SKM-1 treated with dmso at 0.1 percent for 144 hours (cell line): Measurements from ENCODE around the gene KRTAP10-3.

ENCODE experiments used
- DNase-seq: peaks from one replicate; lab custom pipeline; 2025; ENCODE audit not compliant: unreplicated experiment; lab: John Stamatoyannopoulos, UW

The KRTAP10-3 gene

GRCh38 chr21:44519346-44520325 is 39.0 kb downstream of the KRTAP10-3 start:
- DNase-seq: no peak

DNA sequence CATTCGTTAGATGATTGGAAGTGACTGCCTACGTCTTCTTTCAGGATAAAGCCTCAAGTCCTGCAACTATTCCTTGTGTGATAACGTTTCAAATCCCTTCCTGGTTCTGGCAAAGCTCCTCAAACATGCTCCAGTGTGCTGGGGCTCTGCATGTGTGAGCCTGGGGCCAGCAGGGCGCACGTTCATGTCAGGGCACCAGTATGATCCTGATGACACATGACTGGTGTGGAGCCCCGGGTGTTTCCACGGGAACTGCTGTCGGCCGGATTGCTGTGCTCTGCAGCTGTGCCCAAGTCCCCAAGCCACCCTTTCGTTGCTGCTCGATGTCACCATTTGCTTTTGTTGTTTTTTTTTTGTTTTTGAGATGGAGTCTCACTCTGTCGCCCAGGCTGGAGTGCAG is 39.9 kb downstream of the KRTAP10-3 start:
- no peak for DNase-seq

DNA sequence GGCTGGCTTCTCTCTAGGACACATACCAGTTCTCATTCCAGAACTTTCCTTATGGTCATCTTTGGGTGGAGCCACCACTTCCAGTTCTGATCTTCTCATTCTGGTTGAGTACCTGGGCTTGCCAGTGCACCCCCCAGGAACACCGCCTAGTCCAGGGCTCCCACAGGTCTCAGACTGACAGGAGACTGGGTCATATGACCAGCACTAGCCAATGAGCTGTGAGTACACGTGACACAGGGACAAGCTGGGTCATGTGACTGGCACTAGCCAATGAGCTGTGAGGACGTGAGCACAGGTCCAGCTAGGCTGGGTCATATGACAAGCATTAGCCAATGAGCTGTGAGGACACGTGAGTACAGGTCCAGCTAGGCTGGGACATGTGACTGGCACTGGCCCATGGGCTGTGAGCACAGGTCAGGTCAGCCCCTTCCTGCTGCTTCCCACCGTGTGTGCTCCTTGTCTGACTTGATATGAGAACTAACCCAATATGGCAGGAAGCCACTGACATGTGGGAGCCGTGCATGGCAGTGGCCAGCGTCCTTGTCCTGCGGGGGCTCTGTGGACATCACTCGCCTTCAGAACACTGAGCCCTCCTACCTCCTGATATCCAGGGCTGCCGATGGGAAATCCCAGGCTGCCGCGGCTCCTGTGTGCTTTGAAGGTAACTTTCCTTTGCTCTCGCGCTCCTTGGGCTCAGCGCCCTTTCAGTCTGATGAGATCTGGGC is 41.3 kb downstream of the KRTAP10-3 start:
- no peak for DNase-seq

DNA sequence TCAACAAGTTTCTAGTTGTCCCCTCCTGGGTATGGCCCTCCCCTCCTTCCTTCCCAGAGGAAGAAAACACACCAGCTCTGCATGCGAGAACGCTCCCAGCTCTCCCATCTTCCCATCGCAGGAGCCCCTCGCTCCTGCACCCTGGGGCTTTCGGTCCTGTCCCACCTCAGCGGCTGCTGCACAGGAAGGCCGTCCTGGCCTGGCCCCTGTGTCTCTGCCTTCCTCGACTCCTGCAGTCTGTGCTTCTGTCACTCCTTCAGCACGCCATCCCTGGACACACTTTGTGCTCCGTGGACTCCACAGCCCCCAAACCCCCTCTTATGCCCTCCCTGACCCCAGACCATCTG is 41.8 kb downstream of the KRTAP10-3 start:
- DNase-seq: no peak

DNA sequence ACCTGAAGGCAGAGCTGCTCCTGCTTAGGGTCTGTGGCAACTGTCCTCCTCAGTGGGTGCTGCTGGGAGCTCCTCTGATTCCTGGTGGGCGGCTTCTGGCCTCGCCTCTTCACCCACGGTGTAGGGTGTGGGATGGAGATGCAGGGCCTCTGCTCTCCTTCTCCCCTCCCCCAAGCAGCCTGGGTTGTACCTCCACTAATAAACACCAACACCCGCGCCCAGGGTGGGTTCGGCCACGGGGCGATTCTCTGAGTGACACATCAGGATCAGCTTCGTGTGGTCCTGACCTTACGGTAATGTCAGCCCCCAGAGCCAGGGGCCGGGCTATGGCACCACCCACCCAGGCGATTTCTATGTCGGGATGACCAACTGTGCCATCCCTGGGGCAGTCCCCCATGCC is 42.3 kb downstream of the KRTAP10-3 start:
- no peak for DNase-seq

- no peak for DNase-seq
Measured at GRCh38 chr21:44515359-44516165, 43.0 kb downstream of the KRTAP10-3 start.

GRCh38 chr21:44514746-44515358 is 43.7 kb downstream of the KRTAP10-3 start:
- DNase-seq: no peak

GRCh38 chr21:44514218-44514520 is 44.4 kb downstream of the KRTAP10-3 start:
- DNase-seq: no peak

GRCh38 chr21:44513389-44514217 is 45.0 kb downstream of the KRTAP10-3 start:
- no peak for DNase-seq

GRCh38 chr21:44512496-44513388 is 45.9 kb downstream of the KRTAP10-3 start:
- no peak for DNase-seq

DNA sequence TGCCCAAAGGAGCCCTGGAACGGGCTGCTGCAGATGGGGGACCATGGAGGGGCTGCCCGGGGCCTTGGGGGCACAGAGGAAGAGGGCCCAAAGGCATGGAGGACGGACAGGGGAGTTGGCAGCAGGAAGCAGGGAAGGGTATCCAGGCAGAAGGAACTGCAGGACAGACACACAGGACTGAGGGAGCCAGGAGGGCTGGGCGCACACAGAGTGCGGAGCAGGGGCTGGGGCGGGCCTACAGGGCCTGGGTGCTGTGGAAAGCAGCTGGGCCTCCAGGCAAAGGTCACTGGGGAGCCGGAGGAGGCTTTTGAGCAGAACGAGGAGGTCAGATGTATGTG is 46.7 kb downstream of the KRTAP10-3 start:
- DNase-seq: no peak

DNA sequence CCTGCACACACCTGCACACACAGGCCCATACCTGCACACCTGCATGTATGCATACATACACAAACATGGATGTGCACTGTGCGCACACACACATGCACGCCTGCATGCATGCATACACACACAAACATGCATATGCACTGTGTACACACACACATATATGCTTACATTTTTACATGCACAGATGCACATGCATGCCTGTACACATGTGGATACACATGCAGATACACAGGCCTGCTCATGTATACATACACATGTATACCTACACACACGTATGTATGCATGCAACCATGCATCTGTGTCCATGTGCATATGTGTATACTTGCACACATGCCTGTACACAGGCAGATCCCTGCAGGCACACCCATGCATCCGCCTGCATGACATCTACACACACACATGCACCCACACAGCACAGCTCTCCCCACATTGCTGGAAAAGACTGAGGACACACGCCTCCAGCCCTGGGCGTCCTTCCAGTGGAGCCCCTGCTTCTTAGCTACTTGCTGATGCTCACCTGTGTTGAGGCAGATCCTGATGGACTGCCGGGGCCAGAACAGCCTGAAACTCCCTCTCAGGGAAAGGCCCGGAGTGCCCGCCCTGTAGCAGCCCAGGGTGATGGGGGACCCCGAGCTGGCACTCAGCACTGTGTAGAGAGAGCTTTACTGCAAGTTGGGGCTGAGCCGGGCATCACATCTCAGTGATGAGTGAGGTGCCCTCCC is 47.2 kb downstream of the KRTAP10-3 start:
- no peak for DNase-seq

DNA sequence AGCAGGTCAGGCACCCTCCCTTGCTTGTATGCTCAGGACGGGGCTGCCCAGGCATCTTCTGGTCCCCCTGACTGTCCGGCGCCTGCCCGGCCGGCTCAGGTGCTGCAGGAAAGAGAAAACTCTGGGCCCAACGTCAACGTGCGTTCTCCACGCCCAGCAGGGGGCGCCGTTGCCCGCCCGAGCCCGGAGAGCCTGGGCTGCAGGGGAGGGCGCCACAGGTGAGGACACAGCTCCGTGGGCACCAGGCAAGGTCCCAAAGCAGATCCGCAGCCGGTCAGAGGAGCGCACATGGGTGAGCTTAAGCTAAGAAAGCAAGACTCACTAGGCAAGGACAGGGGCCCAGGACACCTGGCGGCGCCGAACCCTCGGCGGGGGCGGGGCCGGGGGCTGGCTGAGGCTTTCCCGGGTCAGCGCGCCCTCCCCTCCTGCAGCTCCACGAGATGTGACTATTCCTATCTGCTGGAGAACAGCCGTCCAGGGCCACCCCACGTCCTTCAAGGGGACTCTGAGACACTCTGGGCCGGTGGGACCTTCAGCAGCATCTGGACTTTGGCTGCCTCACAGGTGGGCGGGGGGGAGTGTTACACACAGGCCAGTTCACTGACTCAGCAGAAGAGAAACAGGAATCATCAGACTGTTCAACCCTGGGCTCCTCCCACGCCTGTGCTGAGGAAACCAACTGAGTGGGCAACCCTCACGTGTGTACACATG is 47.9 kb downstream of the KRTAP10-3 start:
- DNase-seq: peak; percentile 29

DNA sequence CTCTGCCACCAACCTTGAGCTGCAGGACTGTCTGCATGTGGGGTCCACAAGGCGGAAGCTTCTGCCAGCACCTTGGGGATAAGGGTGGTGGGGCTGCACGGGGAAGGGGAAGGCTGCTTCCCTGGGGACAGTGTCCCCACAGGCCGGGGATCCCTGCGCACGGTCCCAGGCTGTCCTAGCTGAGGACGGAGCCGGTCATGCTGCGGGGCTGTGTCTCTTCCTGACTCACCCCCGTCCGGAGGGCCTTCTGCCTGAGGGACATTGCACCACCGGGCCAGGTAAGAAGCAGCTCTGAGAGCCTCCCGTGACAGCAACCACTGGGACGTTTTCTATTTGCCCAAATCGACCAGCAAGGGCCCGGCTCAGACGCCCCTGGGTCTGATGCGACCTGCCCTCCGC is 48.5 kb downstream of the KRTAP10-3 start:
- no peak for DNase-seq

GRCh38 chr21:44509539-44509938 is 49.1 kb downstream of the KRTAP10-3 start:
- no peak for DNase-seq

GRCh38 chr21:44508711-44509445 is 49.7 kb downstream of the KRTAP10-3 start:
- DNase-seq: no peak

DNA sequence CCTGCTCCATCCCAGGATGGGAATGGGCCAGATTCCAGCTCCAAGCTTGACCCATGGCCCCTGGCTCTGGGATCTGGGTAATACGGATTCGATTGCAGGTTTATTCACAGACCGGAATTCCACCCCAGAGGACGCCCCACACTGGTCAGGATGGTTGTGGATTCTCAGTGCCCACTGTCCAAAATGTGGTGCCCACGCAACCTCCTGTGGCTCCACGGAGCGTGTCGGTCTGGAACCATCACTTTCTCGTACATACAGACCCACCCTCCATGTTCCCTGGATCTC is 50.2 kb downstream of the KRTAP10-3 start:
- DNase-seq: no peak
